HG02759 (cell line): ENCODE results near the gene PTPRD.

ENCODE experiments used
- ATAC-seq: cut with Tn5 transposase; IDR thresholded peaks from one replicate; pipeline ENCODE4 v1.9.1; 2021; ENCODE audit warnings: mild to moderate bottlenecking, moderate library complexity; ENCODE audit not compliant: unreplicated experiment

The PTPRD gene

GRCh38 chr9:9231946-9232345 is 1380.9 kb downstream of the PTPRD start:
- no peak for ATAC-seq

GRCh38 chr9:9229269-9229668 is 1383.5 kb downstream of the PTPRD start:
- ATAC-seq, result no peak

GRCh38 chr9:9223175-9223574 is 1389.6 kb downstream of the PTPRD start:
- no peak for ATAC-seq

- ATAC-seq, result no peak
These were observed 1390.1 kb downstream of the PTPRD start for GRCh38 chr9:9222730-9223129.

GRCh38 chr9:9216934-9217333 is 1395.9 kb downstream of the PTPRD start:
- no peak for ATAC-seq

- ATAC-seq, result no peak
These were observed 1397.8 kb downstream of the PTPRD start for GRCh38 chr9:9215050-9215449.

- ATAC-seq, result no peak
These were observed 1398.7 kb downstream of the PTPRD start for GRCh38 chr9:9214066-9214465.

- no peak for ATAC-seq
These were observed 1399.8 kb downstream of the PTPRD start for GRCh38 chr9:9212963-9213362.

- no peak for ATAC-seq
These were observed 1410.5 kb downstream of the PTPRD start for GRCh38 chr9:9202276-9202675.

- ATAC-seq, result no peak
These were observed 1426.7 kb downstream of the PTPRD start for GRCh38 chr9:9186086-9186485.

GRCh38 chr9:9182431-9182830 is 1430.4 kb downstream of the PTPRD start:
- no peak for ATAC-seq

- ATAC-seq, result no peak
These were observed 1435.7 kb downstream of the PTPRD start for GRCh38 chr9:9177081-9177480.

- no peak for ATAC-seq
These were observed 1438.4 kb downstream of the PTPRD start for GRCh38 chr9:9174358-9174757.

- ATAC-seq, result no peak
These were observed 1439.5 kb downstream of the PTPRD start for GRCh38 chr9:9173264-9173663.

GRCh38 chr9:9170439-9171134 is 1442.2 kb downstream of the PTPRD start:
- ATAC-seq, result no peak

- no peak for ATAC-seq
These were observed 1470.8 kb downstream of the PTPRD start for GRCh38 chr9:9142001-9142400.

GRCh38 chr9:9133526-9133925 is 1479.3 kb downstream of the PTPRD start:
- no peak for ATAC-seq

GRCh38 chr9:9124616-9125015 is 1488.2 kb downstream of the PTPRD start:
- no peak for ATAC-seq

GRCh38 chr9:9122230-9122875 is 1490.4 kb downstream of the PTPRD start:
- no peak for ATAC-seq

GRCh38 chr9:9117866-9118265 is 1494.9 kb downstream of the PTPRD start:
- no peak for ATAC-seq

- ATAC-seq, result no peak
These were observed 1500.6 kb downstream of the PTPRD start for GRCh38 chr9:9112001-9112720.

- no peak for ATAC-seq
These were observed 1504.2 kb downstream of the PTPRD start for GRCh38 chr9:9108641-9109040.
